ENCODE measurements around the gene RXFP2.

DNA sequence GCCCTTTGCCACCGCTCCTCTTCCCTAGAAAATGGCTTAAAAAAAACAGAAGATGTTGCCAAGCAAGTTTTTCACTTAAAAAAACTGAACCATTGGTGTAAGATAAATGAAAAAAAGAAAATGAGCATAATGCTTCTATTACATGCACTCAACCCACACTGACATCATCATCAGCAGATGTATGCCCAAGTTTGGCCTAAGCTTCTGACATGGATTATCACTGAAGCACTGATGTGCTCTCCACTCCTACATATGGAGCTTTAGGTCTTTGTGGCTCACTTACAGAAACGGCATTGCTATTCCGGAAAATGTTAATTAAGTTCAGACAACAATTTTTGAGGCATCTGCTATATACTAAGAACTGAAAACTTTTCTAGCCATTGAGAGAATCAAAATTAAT, 8.0 kb downstream of the RXFP2 start:
- TF ChIP-seq CTCF (IDR thresholded peaks at IDR 0.05) (no peak), POLR2A (IDR thresholded peaks at IDR 0.05) (no peak)
